ENCODE results near the gene WIPF1.

Gene WIPF1

DNA sequence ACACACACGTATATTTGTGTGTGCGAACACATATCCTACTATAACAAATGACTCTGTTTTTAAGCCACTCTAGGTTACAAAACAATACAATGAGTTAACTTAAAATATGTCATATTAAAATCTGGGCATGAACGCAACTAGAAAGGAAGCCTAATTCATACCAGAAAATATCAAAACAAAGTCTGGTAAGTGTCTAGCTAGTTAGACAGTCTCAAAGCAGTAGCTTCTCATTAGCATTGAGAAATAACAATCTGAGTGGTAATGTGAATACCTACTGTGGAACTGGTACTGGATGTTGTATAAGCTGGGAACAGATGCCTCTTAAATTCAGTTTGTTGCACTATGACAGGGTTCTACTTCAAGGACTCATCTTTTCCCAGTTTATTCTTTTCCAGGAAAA is 32.5 kb upstream of the WIPF1 start:
- peaks cover 56% of the 10 kb centered on the region for H3K36me3 ChIP-seq (ENCODE audit: insufficient read depth, low read length)
- ATAC-seq (ENCODE audit: insufficient read depth, low read depth) (no peak), DNase-seq (no peak)
- no peak overlapping the region for H3K27ac ChIP-seq (ENCODE audit: low read length)
- no peaks in the 10 kb centered on the region for H3K9me3 ChIP-seq (ENCODE audit: insufficient read depth, low read length, severe bottlenecking)
- no peak overlapping the region for H3K9ac ChIP-seq (ENCODE audit: low read depth, low read length)
- H3K4me3 ChIP-seq (ENCODE audit: low read depth in 1 of 2, low read length in 2 of 2) = no peak overlapping the region
- H3K4me2 ChIP-seq (ENCODE audit: insufficient read depth, low read length) = no peak overlapping the region
- H3K27me3 ChIP-seq (ENCODE audit: insufficient read depth, low read length, poor library complexity) = no peaks in the 10 kb centered on the region
- 0 out of 2 replicates have a peak, but pooled peaks cover 4% of the 10 kb centered on the region for H4K20me1 ChIP-seq (ENCODE audit: insufficient read depth, low read length)
- peaks cover 97% of the 10 kb centered on the region for H3K79me2 ChIP-seq (ENCODE audit: insufficient read depth, low read length)
- peaks cover 41% of the 10 kb centered on the region for H3K4me1 ChIP-seq (ENCODE audit: insufficient read depth, low read length)
- H2AFZ ChIP-seq (ENCODE audit: low read depth, low read length) = no peak overlapping the region
- TF ChIP-seq CTCF (IDR thresholded peaks at IDR 0.05; ENCODE audit: borderline replicate concordance, extremely low read depth, low read length, poor library complexity, severe bottlenecking) (no peak), EZH2 (IDR thresholded peaks at IDR 0.05; ENCODE audit: borderline replicate concordance, low read depth, low read length, severe bottlenecking) (no peak)

- Histone ChIP-seq H2AFZ (ENCODE audit: low read depth, low read length) (no peak overlapping the region), H3K4me1 (ENCODE audit: insufficient read depth, low read length) (peaks cover 35% of the 10 kb centered on the region), H3K4me2 (ENCODE audit: insufficient read depth, low read length) (no peak overlapping the region), H4K20me1 (ENCODE audit: insufficient read depth, low read length) (0 out of 2 replicates have a peak, but pooled peaks cover 10% of the 10 kb centered on the region), H3K4me3 (ENCODE audit: low read depth in 1 of 2, low read length in 2 of 2) (no peak overlapping the region), H3K36me3 (ENCODE audit: insufficient read depth, low read length) (peaks cover 62% of the 10 kb centered on the region), H3K27me3 (ENCODE audit: insufficient read depth, low read length, poor library complexity) (no peaks in the 10 kb centered on the region), H3K27ac (ENCODE audit: low read length) (no peak overlapping the region), H3K79me2 (ENCODE audit: insufficient read depth, low read length) (peaks cover 98% of the 10 kb centered on the region), H3K9me3 (ENCODE audit: insufficient read depth, low read length, severe bottlenecking) (no peaks in the 10 kb centered on the region), H3K9ac (ENCODE audit: low read depth, low read length) (no peak overlapping the region)
- TF ChIP-seq CTCF (IDR thresholded peaks at IDR 0.05; ENCODE audit: borderline replicate concordance, extremely low read depth, low read length, poor library complexity, severe bottlenecking) (no peak), EZH2 (IDR thresholded peaks at IDR 0.05; ENCODE audit: borderline replicate concordance, low read depth, low read length, severe bottlenecking) (no peak)
- DNase-seq = no peak
- no peak for ATAC-seq (ENCODE audit: insufficient read depth, low read depth)
Observed at GRCh38 chr2:174629506-174629905, 31.9 kb upstream of the WIPF1 start.

- H3K27me3 ChIP-seq (ENCODE audit: insufficient read depth, low read length, poor library complexity) = no peaks in the 10 kb centered on the region
- H3K9ac ChIP-seq (ENCODE audit: low read depth, low read length) = no peak overlapping the region
- H3K4me3 ChIP-seq (ENCODE audit: low read depth in 1 of 2, low read length in 2 of 2) = no peak overlapping the region
- no peak for TF ChIP-seq EZH2 (IDR thresholded peaks at IDR 0.05; ENCODE audit: borderline replicate concordance, low read depth, low read length, severe bottlenecking)
- no peak for TF ChIP-seq CTCF (IDR thresholded peaks at IDR 0.05; ENCODE audit: borderline replicate concordance, extremely low read depth, low read length, poor library complexity, severe bottlenecking)
- peaks cover 71% of the 10 kb centered on the region for H3K36me3 ChIP-seq (ENCODE audit: insufficient read depth, low read length)
- no peak overlapping the region for H3K4me2 ChIP-seq (ENCODE audit: insufficient read depth, low read length)
- peaks cover 98% of the 10 kb centered on the region for H3K79me2 ChIP-seq (ENCODE audit: insufficient read depth, low read length)
- no peak overlapping the region for H3K27ac ChIP-seq (ENCODE audit: low read length)
- no peaks in the 10 kb centered on the region for H3K9me3 ChIP-seq (ENCODE audit: insufficient read depth, low read length, severe bottlenecking)
- DNase-seq (no peak), ATAC-seq (ENCODE audit: insufficient read depth, low read depth) (no peak)
- no peak overlapping the region for H2AFZ ChIP-seq (ENCODE audit: low read depth, low read length)
- H3K4me1 ChIP-seq (ENCODE audit: insufficient read depth, low read length) = peaks cover 29% of the 10 kb centered on the region
- 0 out of 2 replicates have a peak, but pooled peaks cover 11% of the 10 kb centered on the region for H4K20me1 ChIP-seq (ENCODE audit: insufficient read depth, low read length)
Observed at GRCh38 chr2:174628528-174629169, 31.0 kb upstream of the WIPF1 start.
